GM21447 (cell line): ENCODE data around the gene TRA2A.
A peak's percentile ranks its signal among the peaks of the same experiment; 100 is the strongest.
"Not testable (repeated sequence)": the region's sequence is repeated elsewhere in the genome, so short reads cannot be mapped to it uniquely, and the experiment has no call there.

Source experiments
- ATAC-seq: cut with Tn5 transposase; IDR thresholded peaks from one replicate; pipeline ENCODE4 v1.9.1; 2021; ENCODE audit not compliant: unreplicated experiment

TRA2A gene

DNA sequence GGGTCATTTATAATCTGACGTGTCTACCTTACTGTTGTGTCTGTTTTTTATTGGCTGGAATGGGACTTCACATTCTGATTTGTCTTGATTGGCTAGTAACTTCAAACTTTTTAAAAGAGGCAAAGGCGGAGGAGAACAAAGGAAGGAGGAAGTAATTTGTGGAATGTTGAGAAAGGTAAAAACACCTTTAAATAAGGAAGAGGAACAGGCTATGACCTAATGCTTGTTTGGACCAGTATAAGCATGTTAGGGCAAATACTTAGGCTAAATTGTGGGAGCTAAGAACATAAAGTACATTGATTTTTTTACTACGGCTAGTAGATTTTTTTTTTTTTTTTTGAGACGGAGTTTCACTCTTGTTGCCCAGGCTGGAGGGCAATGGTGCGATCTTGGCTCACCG is 18.0 kb downstream of the TRA2A start:
- not testable (repeated sequence) for ATAC-seq

GRCh38 chr7:23494009-23494408 is 37.8 kb downstream of the TRA2A start:
- no peak for ATAC-seq

DNA sequence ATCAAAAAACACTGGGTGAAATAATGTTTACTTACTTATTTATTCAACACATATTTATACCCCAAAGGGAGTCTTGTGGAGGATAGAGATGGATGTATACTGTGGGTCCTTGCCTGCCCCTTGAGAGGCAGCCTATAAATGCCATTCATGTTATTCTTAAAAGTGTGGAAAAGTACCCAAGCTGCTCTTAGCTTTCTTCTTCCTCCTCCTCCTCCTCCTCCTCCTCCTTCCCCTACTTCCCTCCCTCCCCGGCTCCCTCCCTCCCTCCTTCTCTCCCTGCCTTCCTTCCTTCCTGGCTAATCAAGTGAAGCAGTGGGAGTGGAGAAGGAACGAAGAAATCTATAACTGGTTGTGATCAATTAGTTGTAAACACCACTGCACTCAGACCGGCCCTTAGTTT is 40.3 kb downstream of the TRA2A start:
- ATAC-seq, result no peak

- ATAC-seq, result peak; percentile 86
Measured at GRCh38 chr7:23490357-23491135, 41.2 kb downstream of the TRA2A start.

GRCh38 chr7:23488714-23489113 is 43.1 kb downstream of the TRA2A start:
- not testable (repeated sequence) for ATAC-seq

DNA sequence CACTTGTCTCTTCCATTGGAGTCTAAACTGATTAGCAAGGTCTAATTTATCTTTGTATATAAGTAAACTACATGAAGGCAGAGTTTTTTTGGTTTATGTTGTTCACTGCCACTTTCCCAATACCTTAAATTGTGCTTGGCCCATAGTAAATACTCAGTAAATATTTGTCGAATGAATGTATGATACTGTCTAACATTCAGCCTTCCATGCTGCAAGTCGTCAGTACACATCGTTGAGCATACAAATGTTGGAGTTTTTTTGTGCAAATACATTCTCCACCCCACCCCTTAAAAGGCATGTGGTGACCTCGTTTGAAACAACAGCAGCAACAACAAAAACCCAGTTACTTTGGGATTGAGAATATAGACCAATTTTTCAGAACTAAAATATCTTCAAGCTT is 44.1 kb downstream of the TRA2A start:
- ATAC-seq, result no peak

DNA sequence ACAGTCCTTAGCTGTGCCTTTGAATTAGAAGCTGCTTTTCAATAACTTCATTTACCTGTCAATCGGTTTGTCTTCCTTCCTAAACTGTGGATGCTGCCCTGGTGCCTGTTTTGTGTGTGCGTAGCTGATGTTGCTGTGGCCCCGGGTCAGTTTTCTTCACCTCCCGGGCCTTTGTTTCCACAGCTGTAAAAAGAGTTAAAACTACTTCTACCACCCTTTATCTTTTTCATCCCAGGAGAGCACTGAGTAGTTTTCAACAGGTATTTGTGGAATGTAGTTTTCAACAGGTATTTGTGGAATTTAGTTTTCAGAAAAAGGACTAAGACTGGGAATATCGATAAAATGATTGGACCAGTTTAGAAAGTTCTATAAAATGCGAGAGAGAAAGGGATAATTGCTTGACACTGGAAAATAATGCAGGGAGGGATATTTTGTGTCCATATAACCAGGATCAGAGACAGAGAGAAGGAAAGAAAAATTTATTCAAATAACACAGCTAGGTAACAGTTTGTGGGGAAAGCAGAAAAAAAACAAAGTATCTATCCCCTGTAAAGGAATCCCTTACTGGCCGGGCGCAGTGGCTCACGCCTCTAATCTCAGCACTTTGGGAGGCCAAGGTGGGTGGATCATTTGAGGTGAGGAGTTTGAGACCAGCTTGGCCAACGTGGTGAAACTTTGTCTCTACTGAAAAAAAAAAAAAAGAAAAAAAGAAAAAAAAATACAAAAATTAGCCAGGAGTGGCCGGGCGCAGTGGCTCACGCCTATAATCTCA is 45.6 kb downstream of the TRA2A start:
- ATAC-seq, result no peak

DNA sequence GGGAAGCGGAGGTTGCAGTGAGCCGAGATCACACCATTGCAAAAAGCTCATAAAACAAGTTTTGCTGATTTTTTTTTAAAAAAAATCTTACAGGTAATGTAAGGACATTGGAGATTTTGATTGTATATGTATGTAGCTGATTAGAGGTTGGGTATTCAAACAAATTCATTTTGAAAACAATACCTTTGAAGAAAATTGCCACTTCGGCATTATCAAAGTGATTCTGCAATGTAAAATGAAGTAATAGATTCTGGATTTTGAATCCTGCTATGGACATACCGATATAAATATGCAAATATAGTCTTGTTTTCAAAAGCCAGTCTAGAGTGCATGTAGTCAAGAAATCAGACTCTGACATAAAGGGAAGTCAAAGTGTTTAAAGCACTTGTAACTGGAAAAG is 49.1 kb downstream of the TRA2A start:
- no peak for ATAC-seq

- ATAC-seq, result no peak
Measured at GRCh38 chr7:23477962-23478866, 53.6 kb downstream of the TRA2A start.

DNA sequence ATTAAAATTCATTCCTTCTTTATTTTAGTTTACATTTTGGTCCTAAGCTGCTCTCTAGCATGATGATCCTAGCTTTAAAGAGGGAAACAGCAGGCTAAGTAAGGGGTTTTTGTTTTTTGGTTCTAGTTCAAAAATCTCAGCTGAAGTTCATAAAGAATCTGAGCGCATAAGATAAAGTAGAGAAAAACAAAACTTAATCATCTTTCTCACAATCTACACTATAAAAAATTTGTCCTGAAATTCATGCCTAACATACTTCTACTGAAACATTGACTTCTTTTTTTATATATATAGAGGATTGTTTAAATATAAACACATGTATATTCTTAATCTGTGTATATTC is 54.7 kb downstream of the TRA2A start:
- ATAC-seq, result no peak

- ATAC-seq, result no peak
Measured at GRCh38 chr7:23476286-23477156, 55.3 kb downstream of the TRA2A start.

DNA sequence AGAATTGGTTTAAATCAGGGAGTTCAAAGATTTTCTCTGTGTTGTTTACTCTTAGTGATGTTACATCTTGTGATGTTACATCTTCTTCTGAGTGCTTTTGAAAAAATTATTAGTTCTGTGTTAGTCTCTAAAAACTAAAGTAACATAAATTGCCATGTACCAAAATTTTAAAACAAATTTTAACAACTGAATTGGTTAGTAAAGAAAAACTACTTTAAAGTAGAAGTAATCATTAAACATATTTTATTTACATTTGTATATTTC is 56.3 kb downstream of the TRA2A start:
- no peak for ATAC-seq

DNA sequence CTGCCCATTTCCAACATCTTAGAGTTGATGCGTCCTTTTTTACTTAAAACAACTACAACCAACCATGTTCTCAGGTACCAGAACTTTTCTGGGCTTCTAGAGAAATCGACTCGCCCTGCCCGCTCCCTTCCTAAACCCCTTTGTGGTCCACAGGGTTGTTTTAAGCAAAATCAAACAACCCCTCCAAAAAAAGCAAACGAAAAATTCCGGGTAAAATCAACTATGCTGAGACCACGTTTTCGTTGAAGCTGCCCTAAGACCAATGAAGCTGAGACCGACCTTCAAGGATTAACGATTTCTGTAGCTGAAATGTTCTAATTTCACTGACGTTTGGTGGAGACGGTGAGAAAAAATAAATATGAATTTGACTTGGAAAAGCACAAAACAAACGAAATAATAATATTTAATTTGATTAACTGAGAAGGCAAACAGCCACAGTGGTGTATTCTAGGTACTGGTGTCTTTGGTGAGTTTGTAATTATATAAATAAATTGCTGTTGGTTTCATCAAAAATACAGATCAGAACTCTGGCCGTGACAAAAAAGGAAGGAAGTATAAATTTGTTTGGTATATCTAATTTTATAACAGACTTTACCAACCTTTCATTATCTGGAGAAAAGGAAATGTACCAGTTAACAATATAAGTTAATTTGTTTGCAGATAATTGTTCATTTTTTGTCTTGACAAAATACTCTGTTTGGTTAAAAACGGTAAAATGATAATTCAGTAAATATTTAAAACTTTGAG is 56.8 kb downstream of the TRA2A start:
- no peak for ATAC-seq

DNA sequence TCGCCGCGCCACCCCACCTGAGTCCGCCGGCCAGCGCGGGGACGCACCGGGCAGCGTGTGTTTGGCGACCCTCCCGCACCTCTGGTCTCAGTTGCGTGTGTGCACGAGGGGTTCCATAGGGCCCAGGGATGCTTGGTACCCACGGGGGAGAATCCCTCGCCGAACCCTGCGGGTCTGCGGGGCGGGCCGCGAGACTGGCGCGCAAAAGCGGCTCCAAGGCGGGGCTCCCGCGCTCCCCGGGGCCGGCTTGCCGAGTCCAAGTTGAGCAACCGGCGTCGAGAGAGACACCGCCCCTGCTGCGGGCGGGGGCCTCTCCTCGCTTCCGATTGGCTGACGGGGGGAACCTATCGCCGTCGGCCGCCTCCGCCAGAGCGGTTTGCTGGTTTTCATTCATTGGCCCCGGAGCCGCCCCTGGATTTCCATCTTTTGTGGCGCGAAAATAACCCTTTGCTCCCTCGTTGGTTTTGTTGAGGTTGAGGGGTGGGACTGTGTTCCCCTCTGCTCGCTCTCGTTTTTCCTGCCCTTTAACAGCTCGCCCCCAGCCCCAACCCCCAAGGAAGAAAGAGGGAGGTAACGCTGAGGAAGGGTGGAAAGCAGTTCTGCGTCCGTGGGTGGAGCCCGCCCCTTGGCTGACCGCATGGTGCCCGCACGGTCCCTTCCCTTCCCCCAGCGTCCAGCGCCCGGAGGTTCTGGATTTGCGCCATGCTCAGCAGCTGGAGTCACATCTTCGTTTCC is 57.5 kb downstream of the TRA2A start:
- ATAC-seq, result peak; percentile 58

GRCh38 chr7:23473844-23474093 is 58.0 kb downstream of the TRA2A start:
- ATAC-seq, result no peak

DNA sequence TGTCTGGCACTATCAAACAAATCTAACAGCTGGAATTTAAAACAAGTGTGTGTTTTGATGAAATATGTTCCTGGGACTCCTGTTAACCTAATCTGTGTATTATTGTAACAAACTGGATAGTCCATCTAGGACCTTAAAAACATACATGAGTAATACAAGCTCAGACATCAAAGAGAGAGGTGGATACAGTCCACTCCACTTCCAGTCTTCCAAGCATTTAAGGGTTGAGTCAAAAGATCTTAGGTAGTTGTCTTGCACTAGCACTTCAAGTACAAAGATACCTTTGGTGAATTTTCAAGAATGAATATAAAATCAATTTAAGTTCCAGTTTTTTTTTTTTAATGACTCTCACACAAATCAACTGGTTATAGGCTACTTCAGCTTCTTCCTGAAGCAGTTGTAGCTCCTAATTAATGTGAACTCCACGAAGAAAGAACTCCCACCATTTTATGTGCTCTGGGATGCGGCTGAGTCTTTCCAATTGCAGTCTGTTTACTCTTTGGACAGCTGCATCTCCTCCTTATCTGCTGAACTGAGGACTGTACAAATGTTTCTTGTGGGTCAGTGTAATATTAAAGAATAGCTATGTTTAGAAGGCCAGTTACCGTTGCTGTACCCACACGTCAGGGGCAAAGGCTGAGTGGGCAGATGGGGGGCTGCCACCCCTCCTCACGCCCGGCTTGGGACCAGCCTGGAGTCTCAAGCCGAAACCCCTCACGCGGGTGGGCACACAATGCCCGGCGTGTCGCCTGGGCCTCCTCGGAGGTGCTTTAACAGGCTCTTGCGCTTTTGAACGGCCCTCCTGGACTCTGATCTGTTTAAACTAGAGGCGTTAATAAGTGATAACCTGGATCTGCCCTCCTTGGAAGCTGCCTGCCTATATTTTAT is 58.6 kb downstream of the TRA2A start:
- ATAC-seq, result no peak

GRCh38 chr7:23472556-23472955 is 59.2 kb downstream of the TRA2A start:
- no peak for ATAC-seq

GRCh38 chr7:23472046-23472445 is 59.7 kb downstream of the TRA2A start:
- no peak for ATAC-seq
